Measurements from ENCODE around the gene ZSWIM6. TPM values are rescaled to one million over a fixed set of nuclear protein-coding genes. Genes with fewer than 3 reads are reported as not detected.

ZSWIM6 gene
- total RNA-seq, 4 donors from 2014 or later: 13.3 to 19.4 (median 16.0) TPM

GRCh38 chr5:61523073-61523472 is 191.0 kb downstream of the ZSWIM6 start:
- no peak for DNase-seq
- no peak overlapping the region for H3K4me3 ChIP-seq

GRCh38 chr5:61523997-61524396 is 191.9 kb downstream of the ZSWIM6 start:
- H3K4me1 ChIP-seq: no peaks in the 10 kb centered on the region
- no peaks in the 10 kb centered on the region for H3K27me3 ChIP-seq
- H3K27ac ChIP-seq: no peak overlapping the region
- DNase-seq: no peak
- TF ChIP-seq CTCF (IDR thresholded peaks at IDR 0.05): no peak
- TF ChIP-seq POLR2A (IDR thresholded peaks at IDR 0.05): no peak
- H3K4me3 ChIP-seq: no peak overlapping the region
- H3K9me3 ChIP-seq: no peaks in the 10 kb centered on the region
- peaks cover 0 to 23% (median 0%) of the 10 kb centered on the region in 3 donors for H3K36me3 ChIP-seq

More at GRCh38 chr5:61523073-61523472, 191.0 kb downstream of the ZSWIM6 start:
- Histone ChIP-seq H3K4me1 (no peaks in the 10 kb centered on the region), H3K27ac (no peak overlapping the region), H3K9me3 (no peaks in the 10 kb centered on the region), H3K27me3 (no peaks in the 10 kb centered on the region), H3K36me3 (peaks cover 0 to 18% (median 0%) of the 10 kb centered on the region in 3 donors)
- TF ChIP-seq POLR2A (IDR thresholded peaks at IDR 0.05) (no peak), CTCF (IDR thresholded peaks at IDR 0.05) (no peak)

GRCh38 chr5:61525512-61526206 is 193.6 kb downstream of the ZSWIM6 start:
- Histone ChIP-seq H3K27ac (no peak overlapping the region), H3K9me3 (no peaks in the 10 kb centered on the region), H3K27me3 (no peaks in the 10 kb centered on the region), H3K36me3 (peaks cover 0 to 34% (median 0%) of the 10 kb centered on the region in 3 donors), H3K4me1 (no peaks in the 10 kb centered on the region), H3K4me3 (no peak overlapping the region)
- DNase-seq: no peak
- TF ChIP-seq CTCF (IDR thresholded peaks at IDR 0.05) (no peak), POLR2A (IDR thresholded peaks at IDR 0.05) (no peak)

- H3K27me3 ChIP-seq: no peaks in the 10 kb centered on the region
- DNase-seq: no peak
- no peaks in the 10 kb centered on the region for H3K4me1 ChIP-seq
- no peaks in the 10 kb centered on the region for H3K9me3 ChIP-seq
- TF ChIP-seq POLR2A (IDR thresholded peaks at IDR 0.05): no peak
- TF ChIP-seq CTCF (IDR thresholded peaks at IDR 0.05): no peak
- H3K36me3 ChIP-seq: peaks cover 0 to 34% (median 0%) of the 10 kb centered on the region in 3 donors
- H3K4me3 ChIP-seq: no peak overlapping the region
- H3K27ac ChIP-seq: no peak overlapping the region
Measured at GRCh38 chr5:61526207-61526519, 194.1 kb downstream of the ZSWIM6 start.

- Histone ChIP-seq H3K9me3 (no peaks in the 10 kb centered on the region), H3K4me3 (no peak overlapping the region), H3K4me1 (no peaks in the 10 kb centered on the region), H3K36me3 (peaks cover 0 to 50% (median 0%) of the 10 kb centered on the region in 3 donors), H3K27me3 (no peaks in the 10 kb centered on the region), H3K27ac (no peak overlapping the region)
- TF ChIP-seq CTCF (IDR thresholded peaks at IDR 0.05) (no peak), POLR2A (IDR thresholded peaks at IDR 0.05) (no peak)
- no peak for DNase-seq
Measured at GRCh38 chr5:61532983-61533382, 200.9 kb downstream of the ZSWIM6 start.

Measured in Peyer's patch (tissue), 4 donors.